Memory B cell (primary cell): ENCODE measurements around the gene ZNF717.
"Not testable (repeated sequence)": the region's sequence is repeated elsewhere in the genome, so short reads cannot be mapped to it uniquely, and the experiment has no call there.

Experiments used
- ATAC-seq: fragments of 150-1000 bp; cut with Tn5 transposase; 2 replicates; pipeline ENCODE4 v1.10.0; 2021; ENCODE audit warnings: low read depth, mild to moderate bottlenecking, moderate library complexity
- DNase-seq, 2 donors: peaks; one replicate each; pipeline ENCODE4 v3.0.0; 2022; ENCODE audit warnings: low spot score in 2 of 2
- H3K27ac Mint-ChIP-seq: one replicate; pipeline ENCODE4 v1.8.0; 2022; ENCODE audit warnings: mild to moderate bottlenecking, moderate library complexity, mixed read lengths
- H3K27me3 Mint-ChIP-seq: one replicate; pipeline ENCODE4 v1.8.0; 2022; ENCODE audit warnings: mixed read lengths
- H3K36me3 Mint-ChIP-seq: one replicate; pipeline ENCODE4 v1.8.0; 2022; ENCODE audit warnings: mild to moderate bottlenecking, mixed read lengths
- H3K4me1 Mint-ChIP-seq: one replicate; pipeline ENCODE4 v1.8.0; 2022; ENCODE audit warnings: mixed read lengths
- H3K4me3 Mint-ChIP-seq: one replicate; pipeline ENCODE4 v1.8.0; 2022; ENCODE audit warnings: mild to moderate bottlenecking, moderate library complexity, mixed read lengths
- H3K9me3 Mint-ChIP-seq: one replicate; pipeline ENCODE4 v1.8.0; 2022; ENCODE audit warnings: mixed read lengths

Gene ZNF717

DNA sequence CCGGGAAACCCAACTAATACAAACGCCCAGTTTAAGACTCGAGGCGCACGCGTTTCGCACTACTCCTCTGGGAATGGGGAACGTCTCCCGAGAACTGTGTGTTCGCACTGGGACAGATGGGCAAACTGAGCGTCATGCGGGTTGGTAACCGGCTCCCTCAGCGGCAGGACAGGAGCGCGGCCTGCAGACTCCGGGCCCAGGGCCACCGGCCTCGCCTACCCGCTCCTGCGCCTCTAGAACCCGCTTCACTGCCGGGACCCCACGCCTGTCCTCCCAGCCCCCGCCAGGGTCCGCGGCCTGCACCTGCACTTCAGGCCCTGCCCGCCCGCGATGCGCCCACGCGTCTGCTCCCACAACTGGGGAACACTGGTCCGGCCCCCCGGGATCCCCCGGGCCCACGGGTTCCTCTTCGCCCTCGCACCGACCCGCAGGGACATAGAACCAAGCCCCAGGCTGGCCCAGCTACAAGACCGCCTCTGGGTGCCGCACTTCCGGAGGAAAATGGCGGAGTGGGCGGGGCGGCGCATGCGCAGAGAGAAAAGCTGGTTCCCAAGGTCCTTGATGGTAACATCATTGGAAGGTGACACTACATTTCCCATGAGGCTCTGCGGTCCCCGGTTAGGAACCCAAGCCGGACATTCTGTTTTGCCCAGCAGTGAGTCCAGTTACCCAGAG is at the start of gene ZNF717:
Gene ZNF717 (minus strand): TSS at position 469 of the 675 bp plus-strand sequence. CDS start 2,187 bp downstream, outside the sequence.
- H3K27me3 Mint-ChIP-seq, H3K9me3 Mint-ChIP-seq: not testable (repeated sequence)
- peaks cover 10% of the 10 kb centered on the region for H3K4me1 Mint-ChIP-seq
- H3K36me3 Mint-ChIP-seq: peaks cover 17% of the 10 kb centered on the region
- H3K4me3 Mint-ChIP-seq: peak within 1 kb of the TSS; percentile 96
- ATAC-seq (peak; percentile 43), DNase-seq (peak; percentile 96 to 97)
- H3K27ac Mint-ChIP-seq: peak within 1 kb of the TSS; percentile 96

DNA sequence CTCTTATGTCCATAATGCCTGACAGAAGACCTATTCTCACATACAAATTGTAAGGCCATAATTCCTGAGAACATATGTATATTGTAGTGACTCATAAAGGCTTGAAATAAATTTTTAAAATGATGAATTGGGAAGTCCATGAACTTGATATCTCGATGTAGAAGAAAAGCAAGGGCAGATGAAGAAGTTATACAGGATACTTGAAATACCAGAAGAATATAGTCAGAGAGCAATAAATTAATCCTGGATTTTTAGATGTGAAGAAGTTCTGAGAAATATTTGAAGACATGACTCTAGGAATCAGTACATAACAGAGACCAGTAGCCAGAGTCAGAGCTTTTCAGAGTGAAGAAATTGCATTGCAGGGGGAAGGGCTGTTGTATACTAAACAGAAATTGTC is 45.7 kb upstream of the ZNF717 start:
- H3K27ac Mint-ChIP-seq, H3K9me3 Mint-ChIP-seq, H3K4me3 Mint-ChIP-seq, H3K27me3 Mint-ChIP-seq, H3K4me1 Mint-ChIP-seq, DNase-seq, ATAC-seq, H3K36me3 Mint-ChIP-seq: not testable (repeated sequence)

DNA sequence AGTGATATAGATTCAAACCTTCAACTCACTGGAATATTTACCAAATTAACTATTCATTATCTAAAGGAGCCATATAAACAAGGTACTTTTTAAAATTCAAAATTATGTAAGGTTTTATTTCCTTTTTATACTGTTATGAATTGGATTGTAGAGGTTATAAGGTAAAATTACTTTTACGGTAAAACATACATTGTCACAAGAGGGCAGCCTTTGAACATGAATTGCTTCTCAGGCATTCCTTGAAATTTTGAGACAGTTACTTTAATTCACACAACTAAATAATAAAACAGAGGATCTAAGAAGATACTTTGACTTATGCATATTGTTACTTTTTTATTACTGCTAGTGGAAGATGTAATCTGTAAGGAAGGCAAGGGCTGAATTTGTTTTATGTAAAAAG is 32.7 kb upstream of the ZNF717 start:
- not testable (repeated sequence) for H3K36me3 Mint-ChIP-seq, H3K4me3 Mint-ChIP-seq, ATAC-seq, H3K27ac Mint-ChIP-seq, H3K9me3 Mint-ChIP-seq, H3K27me3 Mint-ChIP-seq, DNase-seq, H3K4me1 Mint-ChIP-seq

DNA sequence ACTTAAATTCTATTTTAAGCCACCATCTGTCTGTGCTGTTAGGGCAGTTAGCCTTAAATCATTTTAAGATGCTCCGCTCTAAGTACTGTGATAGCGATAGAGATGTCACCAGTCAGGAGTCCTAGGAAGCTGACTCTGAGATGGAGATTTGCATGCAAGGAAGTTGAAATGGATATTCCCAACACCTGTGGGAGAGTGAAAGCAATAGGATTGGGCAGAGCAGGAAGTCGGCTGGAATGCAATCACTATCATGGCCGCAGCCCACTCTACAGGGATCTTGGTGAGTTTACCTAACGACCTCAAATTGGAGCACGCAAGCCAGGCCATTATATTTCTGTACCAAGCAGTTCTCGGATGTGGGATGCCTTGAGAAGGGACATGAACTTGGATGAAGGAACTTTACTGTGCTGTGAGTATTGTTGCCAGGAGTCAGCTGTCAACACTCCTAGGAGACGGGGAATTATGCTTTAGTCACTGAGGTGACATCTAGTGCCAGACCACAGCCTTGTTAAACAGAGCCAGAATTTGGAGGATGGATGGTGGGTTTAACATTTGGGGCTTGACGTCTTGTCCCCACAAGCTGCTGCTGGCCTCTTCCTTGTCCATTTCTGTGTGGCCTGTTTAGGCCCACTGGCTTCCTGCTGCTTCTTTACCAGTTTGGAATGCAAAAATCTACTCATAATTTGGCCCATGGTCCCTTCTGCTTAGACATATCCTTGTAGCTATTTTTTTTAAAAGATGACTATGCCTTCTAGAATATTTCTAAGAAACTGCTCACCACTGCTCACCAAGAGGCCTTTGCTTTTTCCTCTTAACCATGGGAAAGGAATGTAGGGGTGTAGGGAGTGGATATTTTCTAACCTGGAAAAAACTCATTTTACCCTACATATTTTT is 31.2 kb upstream of the ZNF717 start:
- ATAC-seq, DNase-seq, H3K4me1 Mint-ChIP-seq, H3K36me3 Mint-ChIP-seq, H3K9me3 Mint-ChIP-seq, H3K4me3 Mint-ChIP-seq, H3K27ac Mint-ChIP-seq, H3K27me3 Mint-ChIP-seq: not testable (repeated sequence)

DNA sequence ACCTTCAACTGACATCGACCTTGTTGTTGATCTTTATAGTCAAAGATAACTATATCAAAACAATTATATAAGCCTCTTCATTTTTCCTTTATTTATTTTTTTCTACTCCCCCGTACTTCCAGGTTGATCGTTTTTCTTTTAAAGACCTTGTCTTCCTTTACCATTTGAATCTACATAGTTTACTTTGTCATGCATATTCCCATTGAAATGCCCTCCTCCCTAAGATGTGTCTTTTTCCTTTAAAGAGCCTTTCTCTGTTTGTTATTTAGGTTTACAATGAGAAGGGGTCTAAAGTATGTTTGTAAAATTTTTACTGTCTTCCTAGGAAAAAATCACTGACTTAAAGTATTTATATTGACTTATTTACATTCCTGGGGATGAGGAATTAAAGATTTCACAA is 29.4 kb upstream of the ZNF717 start:
- no peak for ATAC-seq
- no peaks in the 10 kb centered on the region for H3K4me1 Mint-ChIP-seq
- no peak for DNase-seq
- no peaks in the 10 kb centered on the region for H3K9me3 Mint-ChIP-seq
- peaks cover 2% of the 10 kb centered on the region for H3K36me3 Mint-ChIP-seq
- no peaks in the 10 kb centered on the region for H3K27me3 Mint-ChIP-seq
- no peak overlapping the region for H3K27ac Mint-ChIP-seq
- no peak overlapping the region for H3K4me3 Mint-ChIP-seq

DNA sequence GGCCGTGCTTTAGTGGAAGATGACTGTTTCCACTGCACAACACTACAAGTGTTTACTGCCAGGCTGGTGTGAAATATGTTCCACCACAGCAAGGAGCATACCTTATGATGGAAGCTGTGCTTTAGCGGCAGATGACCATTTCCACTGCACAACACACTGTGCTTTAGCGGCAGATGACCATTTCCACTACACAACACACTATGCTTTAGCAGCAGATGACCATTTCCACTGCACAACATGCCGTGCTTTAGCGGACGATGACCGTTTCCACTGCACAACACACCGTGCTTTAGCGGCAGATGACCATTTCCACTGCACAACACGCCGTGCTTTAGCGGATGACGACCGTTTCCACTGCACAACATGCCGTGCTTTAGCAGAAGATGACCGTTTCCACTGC is 2.8 kb downstream of the ZNF717 start:
- Mint-ChIP-seq H3K4me1 (peaks cover 13% of the 10 kb centered on the region), H3K27me3 (no peaks in the 10 kb centered on the region), H3K27ac (no peak overlapping the region), H3K9me3 (peaks cover 8% of the 10 kb centered on the region), H3K36me3 (peaks cover 42% of the 10 kb centered on the region), H3K4me3 (no peak overlapping the region)
- DNase-seq (no peak), ATAC-seq (no peak)

DNA sequence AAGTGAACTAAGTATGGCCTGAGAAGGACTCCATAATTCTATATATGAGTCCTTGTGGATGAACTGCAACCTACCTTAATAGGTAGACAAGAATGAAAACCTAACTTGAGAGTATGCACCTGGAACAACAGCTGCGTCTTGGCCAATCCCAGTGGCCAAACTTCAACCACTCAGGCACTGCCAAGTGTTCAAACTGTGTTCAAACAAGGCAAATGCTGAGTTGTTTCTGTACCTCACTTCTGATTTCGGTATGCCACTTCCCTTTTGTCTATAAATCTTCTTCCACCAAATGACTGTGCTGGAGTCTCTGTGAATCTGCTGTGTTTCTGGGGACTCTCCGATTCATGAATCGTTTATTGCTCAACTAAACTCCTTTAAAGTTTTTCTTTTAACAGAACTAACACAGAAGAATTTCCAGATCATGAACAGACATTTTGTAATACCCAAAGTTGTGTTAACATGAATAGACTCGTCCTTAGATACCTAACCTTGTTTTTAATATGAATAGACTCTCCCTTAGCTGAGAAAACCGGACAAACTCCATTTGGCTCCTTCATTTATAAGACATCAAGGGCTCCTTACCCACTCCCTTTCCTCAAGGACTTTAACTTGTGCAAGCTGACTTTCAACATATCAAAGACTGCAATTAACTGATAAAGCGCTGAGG is 4.1 kb downstream of the ZNF717 start:
- ATAC-seq (no peak), DNase-seq (no peak)
- Mint-ChIP-seq H3K27ac (no peak overlapping the region), H3K4me3 (no peak overlapping the region), H3K27me3 (no peaks in the 10 kb centered on the region), H3K36me3 (peaks cover 52% of the 10 kb centered on the region), H3K4me1 (peaks cover 13% of the 10 kb centered on the region), H3K9me3 (peaks cover 7% of the 10 kb centered on the region)

DNA sequence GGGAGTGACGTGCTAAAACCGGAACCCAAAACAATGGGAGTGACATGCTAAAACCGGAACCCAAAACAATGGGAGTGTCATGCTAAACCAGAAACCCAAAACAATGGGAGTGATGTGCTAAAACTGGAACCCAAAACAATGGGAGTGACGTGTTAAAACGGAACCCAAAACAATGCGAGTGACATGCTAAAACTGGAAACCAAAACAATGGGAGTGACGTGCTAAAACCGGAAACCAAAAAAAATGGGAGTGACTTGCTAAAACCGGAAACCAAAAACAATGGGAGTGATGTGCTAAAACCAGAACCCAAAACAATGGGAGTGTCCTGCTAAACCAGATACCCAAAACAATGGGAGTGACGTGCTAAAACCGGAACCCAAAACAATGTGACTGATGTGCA is 7.6 kb downstream of the ZNF717 start:
- H3K27ac Mint-ChIP-seq, H3K27me3 Mint-ChIP-seq, H3K4me1 Mint-ChIP-seq, ATAC-seq, H3K4me3 Mint-ChIP-seq, DNase-seq, H3K9me3 Mint-ChIP-seq: not testable (repeated sequence)
- peaks cover 45% of the 10 kb centered on the region for H3K36me3 Mint-ChIP-seq

DNA sequence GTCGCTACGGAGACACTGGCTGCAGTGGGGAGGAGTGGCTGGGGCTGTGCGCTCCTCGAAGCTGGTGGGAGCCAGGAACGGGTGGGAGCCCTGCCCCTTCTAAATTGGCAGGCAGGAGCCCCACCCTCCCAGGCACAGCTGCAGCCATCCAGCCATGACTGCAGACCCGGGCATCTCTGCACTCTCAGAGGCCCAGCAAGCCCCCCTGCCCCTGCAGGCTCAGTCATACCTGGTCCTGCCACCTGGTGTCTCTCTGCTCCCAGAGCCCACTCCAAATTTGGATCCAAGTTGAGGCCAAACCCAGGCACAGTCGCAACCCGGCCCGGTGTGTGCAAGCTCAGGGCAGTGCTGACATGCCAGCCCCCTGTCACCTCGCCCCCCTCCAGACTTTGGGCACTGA is 13.7 kb downstream of the ZNF717 start:
- not testable (repeated sequence) for DNase-seq, H3K27ac Mint-ChIP-seq, ATAC-seq, H3K27me3 Mint-ChIP-seq, H3K9me3 Mint-ChIP-seq, H3K4me3 Mint-ChIP-seq, H3K4me1 Mint-ChIP-seq
- peaks cover 40% of the 10 kb centered on the region for H3K36me3 Mint-ChIP-seq

DNA sequence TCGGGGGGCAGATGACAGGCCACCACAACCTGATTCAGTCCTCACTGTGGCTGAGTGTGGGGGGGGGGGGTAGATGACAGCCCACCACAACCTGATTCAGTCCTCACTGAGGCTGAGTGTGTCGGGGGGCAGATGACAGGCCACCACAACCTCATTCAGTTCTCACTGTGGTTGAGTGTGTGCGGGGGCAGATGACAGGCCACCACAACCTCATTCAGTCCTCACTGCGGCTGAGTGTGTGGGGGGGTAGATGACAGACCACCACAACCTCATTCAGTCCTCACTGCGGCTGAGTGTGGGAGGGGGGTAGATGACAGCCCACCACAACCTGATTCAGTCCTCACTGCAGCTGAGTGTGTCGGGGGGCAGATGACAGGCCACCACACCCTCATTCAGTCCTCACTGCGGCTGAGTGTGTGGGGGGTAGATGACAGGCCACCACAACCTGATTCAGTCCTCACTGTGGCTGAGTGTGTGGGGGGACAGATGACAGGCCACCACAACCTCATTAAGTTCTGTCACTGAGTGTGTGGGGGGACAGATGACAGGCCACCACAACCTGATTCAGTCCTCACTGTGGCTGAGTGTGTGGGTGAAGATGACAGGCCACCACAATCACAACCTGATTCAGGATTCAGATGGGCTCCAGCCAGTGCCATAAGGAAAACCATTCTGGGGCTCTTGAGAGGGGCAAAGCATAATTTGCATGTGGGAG is 16.9 kb downstream of the ZNF717 start:
- DNase-seq: no peak
- no peaks in the 10 kb centered on the region for H3K4me1 Mint-ChIP-seq
- H3K36me3 Mint-ChIP-seq: peaks cover 61% of the 10 kb centered on the region
- H3K9me3 Mint-ChIP-seq: peaks cover 17% of the 10 kb centered on the region
- ATAC-seq: no peak
- H3K27me3 Mint-ChIP-seq: no peaks in the 10 kb centered on the region
- H3K4me3 Mint-ChIP-seq: no peak overlapping the region
- no peak overlapping the region for H3K27ac Mint-ChIP-seq

DNA sequence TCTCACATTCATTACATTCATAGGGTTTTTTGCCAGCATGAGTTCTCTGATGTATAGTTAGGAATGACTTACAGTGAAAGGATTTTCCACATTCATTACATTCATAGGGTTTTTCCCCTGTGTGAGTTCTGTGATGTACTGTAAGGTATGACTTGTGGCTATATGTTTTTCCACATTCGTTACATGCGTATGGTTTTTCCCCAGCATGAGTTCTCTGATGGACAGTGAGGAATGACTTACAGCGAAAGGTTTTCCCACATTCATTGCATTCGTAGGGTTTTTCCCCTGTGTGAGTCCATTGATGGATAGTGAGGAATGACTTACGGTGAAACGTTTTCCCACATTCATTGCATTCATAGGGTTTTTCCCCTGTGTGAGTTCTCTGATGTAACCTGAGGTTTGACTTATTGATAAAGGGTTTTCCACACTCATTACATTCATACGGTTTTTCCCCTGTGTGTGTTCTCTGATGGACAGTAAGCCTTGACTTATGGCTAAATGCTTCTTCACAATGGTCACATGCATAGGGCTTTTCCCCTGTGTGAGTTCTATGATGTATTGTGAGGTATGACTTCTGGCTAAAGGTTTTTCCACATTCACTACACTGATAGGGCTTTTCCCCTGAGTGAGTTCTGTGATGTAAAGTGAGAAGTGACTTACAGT is 47.4 kb downstream of the ZNF717 start:
- ATAC-seq (no peak), DNase-seq (no peak)
- Mint-ChIP-seq H3K9me3 (peaks cover 33% of the 10 kb centered on the region), H3K36me3 (peaks cover 48% of the 10 kb centered on the region), H3K4me1 (no peaks in the 10 kb centered on the region), H3K4me3 (no peak overlapping the region), H3K27ac (no peak overlapping the region), H3K27me3 (no peaks in the 10 kb centered on the region)

DNA sequence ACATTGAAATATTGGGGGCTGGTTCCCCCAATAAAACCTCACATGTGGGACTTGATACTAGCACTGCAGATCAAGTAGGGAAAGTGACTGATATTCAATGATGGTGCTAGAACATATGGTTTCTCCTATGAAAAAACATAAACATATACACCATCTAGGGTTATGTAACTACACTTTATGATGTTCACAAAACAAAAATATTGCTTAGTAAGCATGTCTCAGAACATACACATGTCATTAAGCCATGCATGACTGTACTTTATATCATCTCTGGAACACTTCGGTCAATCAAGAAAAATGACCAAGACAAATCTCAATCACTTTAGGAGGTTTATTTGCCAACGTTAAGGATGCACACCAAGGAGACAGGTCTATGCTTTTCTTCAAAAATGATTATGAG is 57.4 kb downstream of the ZNF717 start:
- no peak for DNase-seq
- no peak for ATAC-seq
- H3K4me3 Mint-ChIP-seq: no peak overlapping the region
- no peaks in the 10 kb centered on the region for H3K4me1 Mint-ChIP-seq
- peaks cover 34% of the 10 kb centered on the region for H3K9me3 Mint-ChIP-seq
- peaks cover 54% of the 10 kb centered on the region for H3K36me3 Mint-ChIP-seq
- H3K27me3 Mint-ChIP-seq: no peaks in the 10 kb centered on the region
- no peak overlapping the region for H3K27ac Mint-ChIP-seq

DNA sequence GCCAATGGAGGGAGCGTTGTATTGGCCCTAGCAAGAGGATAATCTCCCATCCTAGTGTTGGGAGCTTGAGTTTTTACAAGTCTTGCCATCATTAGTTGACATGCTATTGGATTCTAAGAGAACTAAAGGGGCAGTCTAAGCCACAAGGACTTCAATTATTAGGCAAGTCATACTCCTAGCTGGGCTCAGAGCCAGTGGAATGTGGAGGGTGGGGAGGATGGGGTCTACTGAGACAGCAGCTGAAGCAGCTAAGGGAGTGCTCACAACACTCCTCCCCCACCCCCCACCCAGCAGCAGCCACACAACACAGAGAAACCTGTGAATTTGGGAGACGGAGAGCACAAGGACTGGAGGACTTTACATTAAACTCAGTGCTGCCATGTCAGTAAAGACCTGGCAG is 93.3 kb downstream of the ZNF717 start:
- no peak overlapping the region for H3K4me3 Mint-ChIP-seq
- no peak for ATAC-seq
- peaks cover 13% of the 10 kb centered on the region for H3K9me3 Mint-ChIP-seq
- H3K4me1 Mint-ChIP-seq: no peaks in the 10 kb centered on the region
- no peak overlapping the region for H3K27ac Mint-ChIP-seq
- peaks cover 2% of the 10 kb centered on the region for H3K36me3 Mint-ChIP-seq
- H3K27me3 Mint-ChIP-seq: no peaks in the 10 kb centered on the region
- no peak for DNase-seq
